KMS-11 (cell line): ENCODE measurements around the gene TMPRSS15.

Experiments
- H2AFZ ChIP-seq: fragments of 200-600 bp; sonication (generic); 2 replicates; pipeline ENCODE4 v1.6.1; 2016; ENCODE audit warnings: antibody characterized with exemption, mixed run types, low read depth
- H3K27ac ChIP-seq: fragments of 200-600 bp; sonication (generic); 2 replicates; pipeline ENCODE4 v1.6.1; 2016; ENCODE audit warnings: mild to moderate bottlenecking, mixed run types
- H3K27me3 ChIP-seq: fragments of 200-600 bp; sonication (generic); 2 replicates; pipeline ENCODE4 v1.6.1; 2017; ENCODE audit warnings: mild to moderate bottlenecking, low read depth, mixed run types, moderate library complexity; ENCODE audit not compliant: insufficient read depth
- H3K36me3 ChIP-seq: fragments of 200-600 bp; sonication (generic); 2 replicates; pipeline ENCODE4 v1.6.1; 2017; ENCODE audit warnings: mild to moderate bottlenecking, mixed run types; ENCODE audit not compliant: insufficient read depth
- H3K4me1 ChIP-seq: fragments of 200-600 bp; sonication (generic); 2 replicates; pipeline ENCODE4 v1.6.1; 2016; ENCODE audit warnings: mild to moderate bottlenecking, low read depth, mixed run types; ENCODE audit not compliant: poor library complexity, severe bottlenecking
- H3K4me2 ChIP-seq: fragments of 200-600 bp; sonication (generic); 2 replicates; pipeline ENCODE4 v1.7.0; 2016; ENCODE audit warnings: mild to moderate bottlenecking, mixed run types
- H3K4me3 ChIP-seq: fragments of 200-600 bp; sonication (generic); IDR thresholded peaks from 2 replicates; pipeline ENCODE4 v1.6.1; 2017; ENCODE audit warnings: low read depth, low read length, mixed read lengths; ENCODE audit not compliant: insufficient read depth
- H3K79me2 ChIP-seq: fragments of 200-600 bp; sonication (generic); 2 replicates; pipeline ENCODE4 v1.6.1; 2016; ENCODE audit warnings: low read depth, mixed run types; ENCODE audit not compliant: insufficient read depth
- H3K9ac ChIP-seq: fragments of 200-600 bp; sonication (generic); 2 replicates; pipeline ENCODE4 v1.6.1; 2016; ENCODE audit warnings: mild to moderate bottlenecking, mixed run types
- H4K20me1 ChIP-seq: fragments of 200-600 bp; sonication (generic); 2 replicates; pipeline ENCODE4 v1.6.1; 2016; ENCODE audit warnings: mild to moderate bottlenecking, mixed run types; ENCODE audit not compliant: insufficient read depth
- CTCF ChIP-seq: fragments of 200-600 bp; sonication (generic); conservative IDR thresholded peaks from 2 replicates; pipeline ENCODE4 v1.6.1; 2017; ENCODE audit warnings: low read depth, mild to moderate bottlenecking, antibody characterized with exemption, low read length, moderate library complexity, mixed read lengths

TMPRSS15 gene

DNA sequence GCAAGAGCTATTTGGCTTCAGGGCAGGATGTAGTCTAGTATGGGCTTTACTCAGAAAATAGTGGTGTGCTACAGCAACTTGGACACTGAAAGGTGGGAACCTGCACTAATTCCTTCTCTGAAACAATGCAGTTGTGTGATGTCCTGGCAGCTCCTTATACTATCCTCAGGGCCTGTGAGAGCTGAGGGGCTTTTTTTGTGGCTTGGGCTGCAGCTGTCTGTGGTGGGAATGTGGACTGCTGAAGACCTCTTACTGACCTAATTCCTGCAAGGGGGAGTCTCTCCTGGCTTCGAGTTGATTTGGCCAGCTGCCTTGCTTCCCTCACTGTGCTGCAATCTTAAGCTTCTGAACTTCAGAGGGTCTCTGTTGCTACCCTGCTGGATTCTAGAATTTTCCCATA is 181.2 kb downstream of the TMPRSS15 start:
- H3K9ac ChIP-seq = no peak overlapping the region
- H3K4me2 ChIP-seq = no peak overlapping the region
- H3K79me2 ChIP-seq = no peaks in the 10 kb centered on the region
- no peaks in the 10 kb centered on the region for H3K27me3 ChIP-seq
- no peak overlapping the region for H3K4me3 ChIP-seq
- no peak for TF ChIP-seq CTCF
- H3K36me3 ChIP-seq = no peaks in the 10 kb centered on the region
- no peak overlapping the region for H2AFZ ChIP-seq
- H3K4me1 ChIP-seq = no peaks in the 10 kb centered on the region
- no peaks in the 10 kb centered on the region for H4K20me1 ChIP-seq
- H3K27ac ChIP-seq = no peak overlapping the region

DNA sequence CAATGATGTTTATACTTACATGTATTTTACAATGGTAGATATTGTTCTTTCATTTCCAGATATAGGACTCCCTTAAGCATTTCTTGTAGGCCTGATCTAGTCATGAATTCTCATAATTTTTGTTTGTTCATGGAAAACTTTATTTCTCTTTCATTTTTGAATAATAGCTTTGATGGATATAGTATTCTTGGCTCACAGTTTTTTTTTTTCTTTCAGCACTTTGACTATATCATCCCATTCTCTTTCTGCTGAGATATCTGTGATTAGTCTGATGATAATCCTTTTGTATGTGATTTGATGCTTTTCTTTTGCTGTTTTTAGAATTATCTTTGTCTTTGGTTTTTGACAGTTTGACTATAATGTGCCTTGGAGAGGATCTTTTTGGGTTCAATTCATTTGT is 183.1 kb downstream of the TMPRSS15 start:
- no peaks in the 10 kb centered on the region for H3K27me3 ChIP-seq
- H3K36me3 ChIP-seq = no peaks in the 10 kb centered on the region
- H3K4me3 ChIP-seq = no peak overlapping the region
- H3K79me2 ChIP-seq = no peaks in the 10 kb centered on the region
- no peak overlapping the region for H3K4me2 ChIP-seq
- H2AFZ ChIP-seq = no peak overlapping the region
- no peak overlapping the region for H3K9ac ChIP-seq
- no peaks in the 10 kb centered on the region for H4K20me1 ChIP-seq
- no peaks in the 10 kb centered on the region for H3K4me1 ChIP-seq
- TF ChIP-seq CTCF = no peak
- H3K27ac ChIP-seq = no peak overlapping the region
